Stomach (tissue), 9 donors: ENCODE data around the gene SNRPB2. TPM values are rescaled to one million over a fixed set of nuclear protein-coding genes. Genes with fewer than 3 reads are reported as not detected.

Experiments used
- DNase-seq, 2 donors: peaks; one replicate each; pipeline versions ENCODE4 v3.0.0 to v3.0.0-alpha.2; 2013 to 2019
- H3K27ac ChIP-seq, 5 donors: fragments of 200-600 bp in 4 of 5; sonication (generic) in 4 of 5; one replicate each; pipeline ENCODE4 v1.5.1; 2013 to 2019; ENCODE audit warnings: mild to moderate bottlenecking in 1 of 5, moderate library complexity in 1 of 5
- H3K27me3 ChIP-seq, 3 donors: fragments of 200-600 bp; sonication (generic); one replicate each; pipeline ENCODE4 v1.5.1; 2017 to 2019; ENCODE audit warnings: mixed run types in 1 of 3
- H3K36me3 ChIP-seq, 4 donors: fragments of 200-600 bp; sonication (generic); 1 replicate in 3 of 4; 2 replicates in 1 of 4; pipeline ENCODE4 v1.5.1; 2016 to 2019
- H3K4me1 ChIP-seq, 4 donors: fragments of 200-600 bp; sonication (generic); one replicate each; pipeline ENCODE4 v1.5.1; 2016 to 2019
- H3K4me3 ChIP-seq, 4 donors: fragments of 200-600 bp; sonication (generic) in 3 of 4; one replicate each; pipeline ENCODE4 v1.5.1; 2016 to 2019; ENCODE audit warnings: mild to moderate bottlenecking in 1 of 4
- H3K9me3 ChIP-seq, 4 donors: fragments of 200-600 bp; sonication (generic); one replicate each; pipeline ENCODE4 v1.5.1; 2016 to 2019
- CTCF ChIP-seq, 7 experiments: fragments of 450-650 bp in 4 of 7; fragments of 200-600 bp in 3 of 7; sonication (generic) in 3 of 7; IDR thresholded peaks; one replicate each; pipeline ENCODE4 v1.5.1; 2016 to 2019; ENCODE audit warnings: antibody characterized with exemption in 7 of 7, control low read depth in 2 of 7, mild to moderate bottlenecking in 1 of 7
- EP300 ChIP-seq: sonication (generic); formaldehyde crosslinking; IDR thresholded peaks from one replicate; pipeline ENCODE4 v1.6.1; 2017; ENCODE audit warnings: antibody characterized with exemption
- POLR2A ChIP-seq, 4 donors: fragments of 450-650 bp; IDR thresholded peaks; one replicate each; pipeline ENCODE4 v1.6.1; 2016; ENCODE audit warnings: antibody characterized with exemption in 4 of 4, control low read depth in 2 of 4, mild to moderate bottlenecking in 1 of 4, moderate library complexity in 1 of 4
- POLR2AphosphoS5 ChIP-seq, 3 donors: sonication (generic); formaldehyde crosslinking; IDR thresholded peaks; one replicate each; pipeline ENCODE4 v1.6.1; 2016; ENCODE audit warnings: antibody characterized with exemption in 3 of 3
- WGBS, 5 donors: extraction: QIAGEN DNeasy Blood & Tissue Kit in 3 of 5; methylation state at CpG; one replicate each; pipeline versions ENCODE4 v1.1.5 to v1.1.7; 2013 to 2018; 5-methylcytosine and 5-hydroxymethylcytosine counted together
- intact Hi-C: fragments of 100-400 bp; cut with DNase I; formaldehyde crosslinking; loops from one replicate; pipeline ENCODE4 v1.15.1; 2023; ENCODE audit warnings: low total_unique reads
- polyA plus RNA-seq, 3 donors: library from polyadenylated mRNA; stranded (reverse); fragments of 200-250 nt; gene quantifications; one replicate each; pipeline ENCODE4 v1.2.3, GENCODE V29; 2013
- total RNA-seq, 5 donors: library from RNA; depleted of rRNA; stranded (reverse); fragments of >200 nt; gene quantifications; one replicate each; pipeline versions ENCODE4 v1.1.0 to v1.2.3, GENCODE V29; 2014 to 2016
- donor health status: healthy with polysubstance abuse.
- donor health status: Bipolar disorder and iron deficiency.
- donor health status: healthy.

SNRPB2 gene
- total and polyA plus RNA-seq, 8 donors = 2.6 to 67.4 (median 44.4) TPM; not detected in 1

DNA sequence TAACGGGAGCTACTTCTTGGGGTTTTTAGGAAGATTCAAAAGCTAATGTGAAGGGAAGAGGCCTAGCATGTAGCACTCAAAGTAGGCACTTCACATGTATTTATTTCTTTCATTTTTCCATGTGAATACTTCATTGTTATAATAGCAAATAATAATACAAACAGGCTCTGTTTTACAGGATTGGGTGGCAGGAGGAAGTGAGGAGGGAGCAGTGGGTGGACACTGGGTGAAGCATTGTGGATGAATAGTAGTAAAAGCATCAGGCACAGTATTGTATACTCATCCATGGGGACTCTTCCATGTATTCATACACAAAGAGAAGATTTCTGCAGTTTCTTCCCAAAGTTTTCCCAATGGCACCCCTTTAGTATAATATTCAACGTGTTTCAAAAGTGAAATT lies 38.4 kb upstream of the SNRPB2 start:
- Histone ChIP-seq H3K27me3 (peaks cover 0 to 4% (median 0%) of the 10 kb centered on the region in 3 donors), H3K4me1 (no peaks in the 10 kb centered on the region), H3K36me3 (no peaks in the 10 kb centered on the region), H3K4me3 (no peak overlapping the region), H3K9me3 (no peaks in the 10 kb centered on the region), H3K27ac (no peak overlapping the region)
- TF ChIP-seq POLR2AphosphoS5 (IDR thresholded peaks at IDR 0.05) (no peak), EP300 (no peak), POLR2A (IDR thresholded peaks at IDR 0.05) (no peak), CTCF (IDR thresholded peaks at IDR 0.05) (no peak)
- WGBS, 5 donors = 76 to 83% (median 77%) methylated on average over 2 of the region's 2 CpGs
- intact Hi-C loops = no loop called here
- no peak for DNase-seq

DNA sequence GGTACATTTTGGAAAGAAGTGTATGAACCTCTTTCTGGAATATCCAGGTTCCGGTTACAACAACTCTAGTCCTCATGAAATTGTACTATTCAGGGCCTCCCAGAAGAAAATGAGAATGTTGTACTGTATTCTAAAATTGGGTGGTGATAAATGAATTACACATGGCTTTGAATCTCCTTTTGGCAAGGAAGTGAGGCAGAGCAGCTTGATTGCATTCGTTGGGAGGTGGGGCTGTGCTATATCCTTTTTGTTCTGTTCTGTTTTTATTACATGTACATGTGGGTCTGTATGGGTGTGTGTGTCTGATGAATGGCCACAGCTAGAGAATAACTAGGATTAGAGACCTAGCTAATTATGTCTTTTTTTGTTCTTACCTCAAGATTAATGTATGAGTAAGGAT lies 37.8 kb upstream of the SNRPB2 start:
- TF ChIP-seq CTCF (IDR thresholded peaks at IDR 0.05) = no peak
- TF ChIP-seq EP300 = no peak
- TF ChIP-seq POLR2AphosphoS5 (IDR thresholded peaks at IDR 0.05) = no peak
- DNase-seq = peak in 1 of 2 donors; percentile 20
- 52 to 75% (median 55%) methylated on average over 2 of the region's 2 CpGs for WGBS, 5 donors
- Histone ChIP-seq H3K4me3 (no peak overlapping the region), H3K27me3 (peaks cover 0 to 4% (median 0%) of the 10 kb centered on the region in 3 donors), H3K27ac (no peak overlapping the region), H3K36me3 (no peaks in the 10 kb centered on the region), H3K4me1 (no peaks in the 10 kb centered on the region), H3K9me3 (no peaks in the 10 kb centered on the region)
- intact Hi-C loops = no loop called here

DNA sequence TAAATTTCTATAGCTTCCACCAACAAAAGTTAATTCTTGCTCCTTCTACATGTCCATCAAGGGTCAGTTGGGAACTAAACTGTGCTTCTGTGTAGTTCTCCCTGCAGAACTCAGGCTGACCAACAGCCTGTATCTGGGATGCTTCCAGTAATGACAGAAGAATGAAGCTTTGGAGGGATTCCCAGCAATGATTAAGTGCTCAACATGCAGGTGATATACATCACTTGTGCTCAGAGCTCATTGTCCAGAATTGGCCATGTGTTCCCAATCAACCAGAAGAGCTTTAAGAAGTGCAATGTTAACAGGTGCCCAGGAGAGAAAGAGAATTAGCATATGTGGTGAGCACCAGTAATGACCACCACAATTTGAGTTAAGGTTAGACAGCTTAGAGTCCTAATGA lies 37.4 kb upstream of the SNRPB2 start:
- peak in 1 of 2 donors; percentile 16 for DNase-seq
- Histone ChIP-seq H3K36me3 (no peaks in the 10 kb centered on the region), H3K27ac (no peak overlapping the region), H3K4me3 (no peak overlapping the region), H3K9me3 (no peaks in the 10 kb centered on the region), H3K4me1 (no peaks in the 10 kb centered on the region), H3K27me3 (peaks cover 0 to 4% (median 0%) of the 10 kb centered on the region in 3 donors)
- intact Hi-C loops = no loop called here
- TF ChIP-seq CTCF (IDR thresholded peaks at IDR 0.05) = no peak
- TF ChIP-seq POLR2AphosphoS5 (IDR thresholded peaks at IDR 0.05) = no peak
- no peak for TF ChIP-seq POLR2A (IDR thresholded peaks at IDR 0.05)
- TF ChIP-seq EP300 = no peak

DNA sequence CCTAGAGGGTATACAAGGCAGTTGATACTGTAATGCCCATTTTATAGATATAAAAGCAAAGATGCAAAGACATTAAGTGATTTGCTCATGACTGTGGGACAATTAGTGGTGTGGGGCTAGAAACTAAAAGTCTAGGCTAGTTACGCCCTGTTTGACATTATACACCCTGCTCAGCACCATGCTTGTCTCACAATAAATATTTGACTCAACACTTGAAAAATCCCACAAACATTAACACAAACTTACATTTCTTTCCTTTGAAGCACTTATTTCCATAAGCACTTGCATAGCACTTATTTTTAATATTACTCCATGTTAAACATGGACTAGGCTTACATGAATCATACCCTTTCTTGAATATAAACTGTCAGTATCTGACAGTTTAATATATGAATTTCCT lies 36.5 kb upstream of the SNRPB2 start:
- peaks cover 0 to 4% (median 0%) of the 10 kb centered on the region in 3 donors for H3K27me3 ChIP-seq
- DNase-seq = no peak
- intact Hi-C loops = no loop called here
- 82 to 95% (median 91%) methylated on average over 1 of the region's 1 CpG for WGBS, 5 donors
- TF ChIP-seq EP300 (no peak), CTCF (IDR thresholded peaks at IDR 0.05) (no peak), POLR2A (IDR thresholded peaks at IDR 0.05) (no peak), POLR2AphosphoS5 (IDR thresholded peaks at IDR 0.05) (no peak)
- no peaks in the 10 kb centered on the region for H3K36me3 ChIP-seq
- no peak overlapping the region for H3K27ac ChIP-seq
- H3K4me1 ChIP-seq = no peaks in the 10 kb centered on the region
- H3K4me3 ChIP-seq = no peak overlapping the region
- no peaks in the 10 kb centered on the region for H3K9me3 ChIP-seq
